Measurements from ENCODE around the gene CRBN.

DNA sequence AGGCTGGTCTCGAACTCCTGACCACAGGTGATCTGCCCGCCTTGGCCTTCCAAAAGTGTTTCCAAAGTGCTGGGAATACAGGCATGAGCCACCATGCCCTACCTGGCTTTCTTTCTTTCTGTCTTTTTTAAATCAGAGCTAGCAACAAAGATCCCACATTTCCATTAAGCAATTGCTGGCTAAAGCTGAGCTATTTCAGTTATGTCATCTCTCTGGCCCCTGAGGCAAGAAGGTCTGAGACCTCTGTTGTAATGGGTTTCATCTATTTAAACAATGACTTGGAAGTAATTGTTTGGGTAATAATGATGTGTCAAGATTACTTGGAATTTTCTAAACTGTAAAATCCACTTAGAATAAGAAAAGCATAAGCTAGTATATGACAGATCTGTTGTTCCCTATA is 30.2 kb upstream of the CRBN start:
- no peak for TF ChIP-seq YY1 (IDR thresholded peaks at IDR 0.05; ENCODE audit: low read depth)
- TF ChIP-seq IRF3 (IDR thresholded peaks at IDR 0.05; ENCODE audit: low read depth, low read length), result no peak
- no peak for TF ChIP-seq EP300 (IDR thresholded peaks at IDR 0.05; ENCODE audit: borderline replicate concordance in 1 of 2, low read depth in 1 of 2, low read length in 1 of 2)
- TF ChIP-seq NFIC (IDR thresholded peaks at IDR 0.05; ENCODE audit: borderline replicate concordance), result no peak
- no peak for TF ChIP-seq POLR2AphosphoS5 (IDR thresholded peaks at IDR 0.05; ENCODE audit: low read depth, low read length)
